GM12864 (cell line): ENCODE data around the gene PHKA2.

Experiments used
- DNase-seq: peaks from one replicate; pipeline ENCODE4 v3.0.0-alpha.2; 2011; ENCODE audit warnings: low read depth
- H3K4me3 ChIP-seq: 2 replicates; pipeline ENCODE4 v1.5.1; 2011; ENCODE audit warnings: mild to moderate bottlenecking, low read depth, low read length, control low read depth
- CTCF ChIP-seq: IDR thresholded peaks from 2 replicates; pipeline ENCODE4 v1.5.1; 2011; ENCODE audit warnings: low read depth, mild to moderate bottlenecking, moderate library complexity, low read length, control low read depth, inconsistent platforms; ENCODE audit errors: missing control alignments

PHKA2 gene

GRCh38 chrX:18920566-18920965, 63.3 kb downstream of the PHKA2 start:
- no peak for DNase-seq
- no peak overlapping the region for H3K4me3 ChIP-seq
- TF ChIP-seq CTCF: no peak

GRCh38 chrX:18920079-18920478, 63.8 kb downstream of the PHKA2 start:
- H3K4me3 ChIP-seq: no peak overlapping the region
- TF ChIP-seq CTCF: no peak
- no peak for DNase-seq

- TF ChIP-seq CTCF: no peak
- DNase-seq: no peak
- no peak overlapping the region for H3K4me3 ChIP-seq
Measured at GRCh38 chrX:18917831-18918230, 66.1 kb downstream of the PHKA2 start.

GRCh38 chrX:18906286-18906685, 77.6 kb downstream of the PHKA2 start:
- TF ChIP-seq CTCF: no peak
- no peak for DNase-seq
- H3K4me3 ChIP-seq: no peak overlapping the region

- H3K4me3 ChIP-seq: no peak overlapping the region
- no peak for DNase-seq
- TF ChIP-seq CTCF: no peak
Measured at GRCh38 chrX:18900401-18900976, 83.4 kb downstream of the PHKA2 start.

- no peak overlapping the region for H3K4me3 ChIP-seq
- peak; percentile 6 for TF ChIP-seq CTCF
- no peak for DNase-seq
Measured at GRCh38 chrX:18899796-18900380, 84.0 kb downstream of the PHKA2 start.

GRCh38 chrX:18898492-18898891, 85.4 kb downstream of the PHKA2 start:
- no peak for TF ChIP-seq CTCF
- no peak overlapping the region for H3K4me3 ChIP-seq
- no peak for DNase-seq
